ENCODE results near the gene ABCC10.
"Not testable (repeated sequence)": the region's sequence is repeated elsewhere in the genome, so short reads cannot be mapped to it uniquely, and the experiment has no call there.

Gene ABCC10, protein sequence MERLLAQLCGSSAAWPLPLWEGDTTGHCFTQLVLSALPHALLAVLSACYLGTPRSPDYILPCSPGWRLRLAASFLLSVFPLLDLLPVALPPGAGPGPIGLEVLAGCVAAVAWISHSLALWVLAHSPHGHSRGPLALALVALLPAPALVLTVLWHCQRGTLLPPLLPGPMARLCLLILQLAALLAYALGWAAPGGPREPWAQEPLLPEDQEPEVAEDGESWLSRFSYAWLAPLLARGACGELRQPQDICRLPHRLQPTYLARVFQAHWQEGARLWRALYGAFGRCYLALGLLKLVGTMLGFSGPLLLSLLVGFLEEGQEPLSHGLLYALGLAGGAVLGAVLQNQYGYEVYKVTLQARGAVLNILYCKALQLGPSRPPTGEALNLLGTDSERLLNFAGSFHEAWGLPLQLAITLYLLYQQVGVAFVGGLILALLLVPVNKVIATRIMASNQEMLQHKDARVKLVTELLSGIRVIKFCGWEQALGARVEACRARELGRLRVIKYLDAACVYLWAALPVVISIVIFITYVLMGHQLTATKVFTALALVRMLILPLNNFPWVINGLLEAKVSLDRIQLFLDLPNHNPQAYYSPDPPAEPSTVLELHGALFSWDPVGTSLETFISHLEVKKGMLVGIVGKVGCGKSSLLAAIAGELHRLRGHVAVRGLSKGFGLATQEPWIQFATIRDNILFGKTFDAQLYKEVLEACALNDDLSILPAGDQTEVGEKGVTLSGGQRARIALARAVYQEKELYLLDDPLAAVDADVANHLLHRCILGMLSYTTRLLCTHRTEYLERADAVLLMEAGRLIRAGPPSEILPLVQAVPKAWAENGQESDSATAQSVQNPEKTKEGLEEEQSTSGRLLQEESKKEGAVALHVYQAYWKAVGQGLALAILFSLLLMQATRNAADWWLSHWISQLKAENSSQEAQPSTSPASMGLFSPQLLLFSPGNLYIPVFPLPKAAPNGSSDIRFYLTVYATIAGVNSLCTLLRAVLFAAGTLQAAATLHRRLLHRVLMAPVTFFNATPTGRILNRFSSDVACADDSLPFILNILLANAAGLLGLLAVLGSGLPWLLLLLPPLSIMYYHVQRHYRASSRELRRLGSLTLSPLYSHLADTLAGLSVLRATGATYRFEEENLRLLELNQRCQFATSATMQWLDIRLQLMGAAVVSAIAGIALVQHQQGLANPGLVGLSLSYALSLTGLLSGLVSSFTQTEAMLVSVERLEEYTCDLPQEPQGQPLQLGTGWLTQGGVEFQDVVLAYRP (N-terminal part only)

DNA sequence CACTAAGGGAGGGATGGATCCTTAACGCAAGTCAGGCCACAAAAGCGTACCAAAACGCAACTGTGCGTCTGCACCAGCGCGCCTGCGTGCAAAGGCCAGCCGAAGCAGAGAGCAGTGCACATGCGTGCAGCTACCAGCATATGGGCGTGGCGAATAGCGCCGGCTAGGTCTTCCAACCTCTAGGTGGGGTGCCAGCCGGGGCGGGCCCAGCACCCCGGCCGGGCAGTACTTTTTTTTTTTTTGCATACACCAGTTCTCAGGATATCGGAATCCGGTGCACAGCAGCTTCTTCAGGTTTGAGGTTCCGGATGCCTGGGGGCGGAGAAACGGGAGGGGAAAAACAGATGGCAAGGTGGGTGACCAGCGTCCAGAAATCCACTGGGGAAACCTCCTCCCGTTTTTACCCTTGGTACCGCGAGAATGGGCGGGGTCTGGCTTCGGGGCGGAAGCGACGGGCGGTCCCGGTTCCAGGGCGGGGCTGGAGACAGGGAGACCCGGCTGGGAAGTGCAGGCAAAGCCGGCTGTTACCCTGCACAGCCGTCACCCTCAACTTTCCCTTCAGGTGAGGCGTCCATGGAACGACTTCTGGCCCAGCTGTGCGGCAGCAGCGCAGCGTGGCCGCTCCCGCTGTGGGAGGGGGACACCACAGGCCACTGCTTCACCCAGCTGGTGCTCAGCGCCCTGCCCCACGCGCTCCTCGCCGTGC, at the start of gene ABCC10:
Gene ABCC10 (plus strand): TSS at position 136 of the 706 bp plus-strand sequence. CDS start 438 bp downstream, at position 574.
- DNase-seq (ENCODE audit: low read depth): peak; percentile 83
- peak within 1 kb of the TSS; percentile 88 for H3K4me3 ChIP-seq (ENCODE audit: low read depth, low read length)
- TF ChIP-seq, protein P1, sequence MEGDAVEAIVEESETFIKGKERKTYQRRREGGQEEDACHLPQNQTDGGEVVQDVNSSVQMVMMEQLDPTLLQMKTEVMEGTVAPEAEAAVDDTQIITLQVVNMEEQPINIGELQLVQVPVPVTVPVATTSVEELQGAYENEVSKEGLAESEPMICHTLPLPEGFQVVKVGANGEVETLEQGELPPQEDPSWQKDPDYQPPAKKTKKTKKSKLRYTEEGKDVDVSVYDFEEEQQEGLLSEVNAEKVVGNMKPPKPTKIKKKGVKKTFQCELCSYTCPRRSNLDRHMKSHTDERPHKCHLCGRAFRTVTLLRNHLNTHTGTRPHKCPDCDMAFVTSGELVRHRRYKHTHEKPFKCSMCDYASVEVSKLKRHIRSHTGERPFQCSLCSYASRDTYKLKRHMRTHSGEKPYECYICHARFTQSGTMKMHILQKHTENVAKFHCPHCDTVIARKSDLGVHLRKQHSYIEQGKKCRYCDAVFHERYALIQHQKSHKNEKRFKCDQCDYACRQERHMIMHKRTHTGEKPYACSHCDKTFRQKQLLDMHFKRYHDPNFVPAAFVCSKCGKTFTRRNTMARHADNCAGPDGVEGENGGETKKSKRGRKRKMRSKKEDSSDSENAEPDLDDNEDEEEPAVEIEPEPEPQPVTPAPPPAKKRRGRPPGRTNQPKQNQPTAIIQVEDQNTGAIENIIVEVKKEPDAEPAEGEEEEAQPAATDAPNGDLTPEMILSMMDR (IDR thresholded peaks at IDR 0.05; ENCODE audit: control insufficient read depth, extremely low read depth, insufficient read depth): peak; percentile 6; the same call in 1 of the 2 replicates

DNA sequence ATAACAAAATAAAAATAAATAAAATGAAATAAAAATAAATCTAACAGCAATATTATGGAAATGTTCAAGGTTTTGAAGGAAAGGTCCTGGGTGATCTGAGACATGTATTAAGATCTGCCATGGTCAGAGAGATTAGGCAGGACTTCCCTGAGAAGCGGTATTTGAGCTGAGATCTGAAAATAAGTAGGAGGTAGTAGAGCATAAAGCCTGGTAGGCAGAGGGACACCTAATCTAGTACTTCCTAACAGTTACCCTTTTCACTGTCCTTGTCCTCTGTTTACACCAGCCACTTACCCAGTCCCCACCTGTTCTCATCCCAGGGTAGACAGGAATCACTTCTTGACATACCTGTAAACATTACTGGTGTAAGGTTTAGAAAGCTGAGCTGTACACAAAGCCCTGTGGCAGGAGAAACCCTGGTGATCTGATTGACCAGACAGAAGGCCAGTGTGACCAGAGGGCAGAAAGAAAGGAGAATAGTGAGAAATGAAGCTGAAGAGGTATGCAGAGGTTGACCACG, 49.6 kb upstream of the ABCC10 start:
- no peak overlapping the region for H3K4me3 ChIP-seq (ENCODE audit: low read depth, low read length)
- TF ChIP-seq, protein P1 (IDR thresholded peaks at IDR 0.05; ENCODE audit: control insufficient read depth, extremely low read depth, insufficient read depth): no peak
- DNase-seq (ENCODE audit: low read depth): no peak

DNA sequence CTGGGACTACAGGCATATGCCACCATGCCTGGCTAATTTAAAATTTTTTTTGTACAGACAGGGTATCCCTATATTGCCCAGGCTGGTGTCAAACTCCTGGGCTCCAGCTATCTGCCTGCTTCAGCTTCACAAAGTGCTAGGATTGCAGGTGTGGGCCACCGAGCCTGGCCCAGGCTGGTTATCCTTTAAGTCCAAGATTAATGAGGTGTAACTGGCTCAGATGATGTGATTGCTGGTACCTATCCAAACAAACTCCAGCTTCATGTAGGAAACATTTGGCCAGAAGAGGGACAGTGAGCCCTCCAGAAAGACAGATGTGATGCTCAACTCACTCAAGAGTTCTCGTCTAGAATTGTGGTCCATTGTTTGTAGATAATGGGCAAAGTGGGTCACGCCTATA, 48.7 kb upstream of the ABCC10 start:
- TF ChIP-seq, protein P1 (IDR thresholded peaks at IDR 0.05; ENCODE audit: control insufficient read depth, extremely low read depth, insufficient read depth): no peak
- DNase-seq (ENCODE audit: low read depth): no peak
- H3K4me3 ChIP-seq (ENCODE audit: low read depth, low read length): no peak overlapping the region

DNA sequence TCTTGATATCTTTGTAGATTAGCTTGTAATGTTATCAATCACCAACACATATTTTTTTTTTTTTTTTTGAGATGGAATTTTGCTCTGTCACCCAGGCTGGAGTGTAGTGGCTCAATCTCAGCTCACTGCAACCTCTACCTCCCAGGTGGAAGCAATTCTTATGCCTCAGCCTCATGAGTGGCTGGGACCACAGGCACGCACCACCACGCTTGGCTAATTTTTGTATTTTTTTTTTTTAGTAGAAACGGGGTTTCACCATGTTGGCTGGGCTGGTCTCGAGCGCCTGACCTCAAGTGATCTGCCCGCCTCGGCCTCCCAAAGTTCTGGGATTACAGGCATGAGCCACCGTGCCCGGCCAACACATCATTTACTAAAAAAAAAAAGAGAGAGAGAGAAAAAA, 46.5 kb upstream of the ABCC10 start:
- not testable (repeated sequence) for DNase-seq (ENCODE audit: low read depth); H3K4me3 ChIP-seq (ENCODE audit: low read depth, low read length)

DNA sequence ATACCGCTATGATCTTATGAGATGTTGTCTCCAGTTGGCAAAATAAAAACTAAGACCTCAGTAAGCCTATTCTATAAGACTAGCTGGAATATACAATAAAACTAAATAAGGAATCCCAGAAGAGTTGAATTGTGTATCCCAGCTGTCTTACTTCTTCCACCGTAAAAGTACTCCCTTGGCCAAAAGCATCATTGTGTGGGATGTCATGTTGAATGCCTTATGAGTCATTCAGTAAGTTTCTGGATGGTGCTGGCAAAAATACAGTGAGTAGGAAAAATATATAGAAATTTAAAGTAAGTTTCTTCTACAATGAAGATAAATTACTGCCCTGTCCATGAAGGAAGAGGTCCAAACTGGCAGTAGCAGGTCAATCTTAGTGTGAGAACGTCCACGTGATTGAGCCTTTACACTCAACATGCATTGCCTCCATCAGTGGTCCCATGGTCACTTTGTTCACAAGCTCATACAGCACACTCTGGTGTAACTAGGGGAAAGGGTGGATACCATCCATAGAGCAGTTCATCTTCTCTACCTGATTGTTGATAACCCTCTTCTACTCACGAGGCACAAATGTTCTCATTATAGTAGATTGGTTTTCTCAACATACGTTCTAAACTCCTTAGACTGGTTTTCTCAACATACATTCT, 44.2 kb upstream of the ABCC10 start:
- TF ChIP-seq, protein P1 (IDR thresholded peaks at IDR 0.05; ENCODE audit: control insufficient read depth, extremely low read depth, insufficient read depth): no peak
- no peak for DNase-seq (ENCODE audit: low read depth)
- no peak overlapping the region for H3K4me3 ChIP-seq (ENCODE audit: low read depth, low read length)

DNA sequence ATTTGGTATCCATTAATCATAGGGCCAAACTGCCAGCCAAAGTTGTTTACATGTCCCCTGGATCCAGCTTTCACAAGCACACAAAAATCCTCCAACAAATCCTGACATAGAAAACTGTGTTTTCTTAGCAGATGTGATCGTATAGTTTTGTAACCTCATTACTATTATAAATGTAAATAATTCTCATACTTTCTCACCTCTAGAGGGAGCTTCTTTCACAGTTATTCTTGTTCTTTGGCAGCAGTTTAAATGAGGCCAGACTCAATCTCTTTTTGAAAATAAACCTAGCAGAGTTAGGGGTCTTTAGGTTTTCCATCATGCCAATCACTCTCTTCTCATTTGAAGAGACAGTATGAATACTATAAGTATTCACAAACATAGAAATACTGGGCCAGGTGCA, 40.8 kb upstream of the ABCC10 start:
- TF ChIP-seq, protein P1 (IDR thresholded peaks at IDR 0.05; ENCODE audit: control insufficient read depth, extremely low read depth, insufficient read depth): peak; percentile 31; the same call in 1 of the 2 replicates
- no peak for DNase-seq (ENCODE audit: low read depth)
- H3K4me3 ChIP-seq (ENCODE audit: low read depth, low read length): no peak overlapping the region

Data from LNCaP clone FGC (cell line).